ENCODE results near the gene AHCY.
"Not testable (repeated sequence)": the region's sequence is repeated elsewhere in the genome, so short reads cannot be mapped to it uniquely, and the experiment has no call there.

AHCY gene

DNA sequence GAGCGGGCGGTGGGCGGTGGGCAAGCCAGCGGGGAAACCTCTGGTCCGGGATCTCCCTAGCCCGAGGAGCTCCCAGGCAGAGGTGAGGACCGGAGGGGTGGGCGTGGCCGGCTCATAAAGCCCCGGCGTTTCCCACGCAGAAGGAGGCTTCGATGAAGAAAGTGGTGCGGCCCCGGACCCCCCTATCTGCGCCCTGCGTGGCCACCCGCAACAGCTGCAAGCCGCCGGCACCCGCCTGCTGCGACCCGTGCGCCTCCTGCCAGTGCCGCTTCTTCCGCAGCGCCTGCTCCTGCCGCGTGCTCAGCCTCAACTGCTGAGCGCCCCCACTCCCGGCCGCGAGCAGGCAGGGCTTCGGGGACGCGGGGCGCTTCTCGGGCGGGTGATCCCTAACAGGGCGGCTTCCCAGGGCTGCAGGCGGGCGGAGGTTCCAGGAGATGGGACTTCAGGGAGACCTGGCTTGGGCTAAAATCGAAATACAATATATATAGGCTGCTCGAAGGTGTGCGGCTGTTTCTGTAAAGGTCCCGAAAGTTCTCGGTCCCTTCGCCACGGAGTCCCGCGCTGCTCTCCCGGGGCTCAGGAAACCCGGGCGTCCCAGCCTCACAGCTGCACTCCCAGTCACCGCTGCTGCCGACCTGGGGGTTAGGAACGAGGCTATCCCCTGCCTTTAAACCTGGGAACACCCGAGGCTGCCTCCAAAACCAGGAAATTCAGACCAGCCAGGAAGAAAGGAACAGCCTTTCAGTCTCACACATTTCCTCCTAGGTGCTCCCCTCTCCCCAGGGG is 34.1 kb downstream of the AHCY start:
- H3K4me2 ChIP-seq (ENCODE audit: low read length): no peak overlapping the region
- H2AFZ ChIP-seq (ENCODE audit: low read depth, low read length): no peak overlapping the region
- H3K36me3 ChIP-seq (replicated peaks; ENCODE audit: low read depth, low read length): peaks cover 24% of the 10 kb centered on the region
- TF ChIP-seq, protein P1, sequence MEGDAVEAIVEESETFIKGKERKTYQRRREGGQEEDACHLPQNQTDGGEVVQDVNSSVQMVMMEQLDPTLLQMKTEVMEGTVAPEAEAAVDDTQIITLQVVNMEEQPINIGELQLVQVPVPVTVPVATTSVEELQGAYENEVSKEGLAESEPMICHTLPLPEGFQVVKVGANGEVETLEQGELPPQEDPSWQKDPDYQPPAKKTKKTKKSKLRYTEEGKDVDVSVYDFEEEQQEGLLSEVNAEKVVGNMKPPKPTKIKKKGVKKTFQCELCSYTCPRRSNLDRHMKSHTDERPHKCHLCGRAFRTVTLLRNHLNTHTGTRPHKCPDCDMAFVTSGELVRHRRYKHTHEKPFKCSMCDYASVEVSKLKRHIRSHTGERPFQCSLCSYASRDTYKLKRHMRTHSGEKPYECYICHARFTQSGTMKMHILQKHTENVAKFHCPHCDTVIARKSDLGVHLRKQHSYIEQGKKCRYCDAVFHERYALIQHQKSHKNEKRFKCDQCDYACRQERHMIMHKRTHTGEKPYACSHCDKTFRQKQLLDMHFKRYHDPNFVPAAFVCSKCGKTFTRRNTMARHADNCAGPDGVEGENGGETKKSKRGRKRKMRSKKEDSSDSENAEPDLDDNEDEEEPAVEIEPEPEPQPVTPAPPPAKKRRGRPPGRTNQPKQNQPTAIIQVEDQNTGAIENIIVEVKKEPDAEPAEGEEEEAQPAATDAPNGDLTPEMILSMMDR (IDR thresholded peaks at IDR 0.05; ENCODE audit: low read depth, low read length): no peak
- TF ChIP-seq EZH2phosphoT487 (IDR thresholded peaks at IDR 0.05; ENCODE audit: low read depth): no peak
- H3K27ac ChIP-seq (ENCODE audit: low read length): no peak overlapping the region
- no peaks in the 10 kb centered on the region for H3K9me3 ChIP-seq (ENCODE audit: insufficient read depth, low read length)
- H3K79me2 ChIP-seq (ENCODE audit: low read length): no peaks in the 10 kb centered on the region
- H3K4me3 ChIP-seq (ENCODE audit: low read length): no peak overlapping the region
- H3K9ac ChIP-seq (ENCODE audit: low read length): no peak overlapping the region
- H3K27me3 ChIP-seq (ENCODE audit: low read depth, low read length): no peaks in the 10 kb centered on the region
- H4K20me1 ChIP-seq (ENCODE audit: insufficient read depth, low read length): no peaks in the 10 kb centered on the region
- H3K4me1 ChIP-seq (ENCODE audit: low read length): peaks cover 18% of the 10 kb centered on the region

- H3K9me3 ChIP-seq (ENCODE audit: insufficient read depth, low read length): no peaks in the 10 kb centered on the region
- no peak overlapping the region for H2AFZ ChIP-seq (ENCODE audit: low read depth, low read length)
- H3K4me2 ChIP-seq (ENCODE audit: low read length): no peak overlapping the region
- H3K4me3 ChIP-seq (ENCODE audit: low read length): no peak overlapping the region
- no peak for TF ChIP-seq EZH2phosphoT487 (IDR thresholded peaks at IDR 0.05; ENCODE audit: low read depth)
- TF ChIP-seq, protein P1 (IDR thresholded peaks at IDR 0.05; ENCODE audit: low read depth, low read length): no peak
- no peak overlapping the region for H3K27ac ChIP-seq (ENCODE audit: low read length)
- no peaks in the 10 kb centered on the region for H4K20me1 ChIP-seq (ENCODE audit: insufficient read depth, low read length)
- no peaks in the 10 kb centered on the region for H3K79me2 ChIP-seq (ENCODE audit: low read length)
- H3K9ac ChIP-seq (ENCODE audit: low read length): no peak overlapping the region
- H3K27me3 ChIP-seq (ENCODE audit: low read depth, low read length): no peaks in the 10 kb centered on the region
- peaks cover 16% of the 10 kb centered on the region for H3K36me3 ChIP-seq (replicated peaks; ENCODE audit: low read depth, low read length)
- H3K4me1 ChIP-seq (ENCODE audit: low read length): peaks cover 18% of the 10 kb centered on the region
Observed at GRCh38 chr20:34268145-34268544, 35.0 kb downstream of the AHCY start.

DNA sequence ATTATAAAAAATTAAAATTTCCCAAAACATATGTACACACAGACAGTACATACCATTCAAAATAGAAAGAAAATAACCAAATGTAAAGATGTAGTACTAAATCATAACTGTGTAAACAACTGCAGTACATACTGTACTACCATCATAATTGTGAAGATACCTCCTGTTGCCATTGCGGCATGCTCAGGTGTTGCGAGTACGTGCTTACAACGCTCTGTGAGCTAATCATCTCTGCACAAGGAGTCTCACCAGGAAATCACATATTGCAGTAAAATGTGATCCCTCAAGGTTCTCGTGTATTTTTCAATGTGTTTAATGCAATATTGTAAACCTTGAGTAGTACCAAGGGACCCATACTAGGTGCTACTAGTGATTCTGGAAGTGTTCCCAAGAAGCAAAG is 39.0 kb downstream of the AHCY start:
- Histone ChIP-seq H3K27ac (ENCODE audit: low read length) (no peak overlapping the region), H3K36me3 (replicated peaks; ENCODE audit: low read depth, low read length) (peaks cover 9% of the 10 kb centered on the region), H3K27me3 (ENCODE audit: low read depth, low read length) (no peaks in the 10 kb centered on the region), H3K79me2 (ENCODE audit: low read length) (no peaks in the 10 kb centered on the region), H3K4me2 (ENCODE audit: low read length) (no peak overlapping the region), H3K4me1 (ENCODE audit: low read length) (no peaks in the 10 kb centered on the region), H2AFZ (ENCODE audit: low read depth, low read length) (no peak overlapping the region), H3K9ac (ENCODE audit: low read length) (no peak overlapping the region), H3K4me3 (ENCODE audit: low read length) (no peak overlapping the region), H4K20me1 (ENCODE audit: insufficient read depth, low read length) (no peaks in the 10 kb centered on the region), H3K9me3 (ENCODE audit: insufficient read depth, low read length) (no peaks in the 10 kb centered on the region)
- TF ChIP-seq, protein P1 (IDR thresholded peaks at IDR 0.05; ENCODE audit: low read depth, low read length): no peak
- TF ChIP-seq EZH2phosphoT487 (IDR thresholded peaks at IDR 0.05; ENCODE audit: low read depth): no peak

- H3K27me3 ChIP-seq (ENCODE audit: low read depth, low read length); H3K9me3 ChIP-seq (ENCODE audit: insufficient read depth, low read length); H3K9ac ChIP-seq (ENCODE audit: low read length); H3K36me3 ChIP-seq (replicated peaks; ENCODE audit: low read depth, low read length); H3K4me3 ChIP-seq (ENCODE audit: low read length); H3K79me2 ChIP-seq (ENCODE audit: low read length); H3K27ac ChIP-seq (ENCODE audit: low read length); H3K4me1 ChIP-seq (ENCODE audit: low read length); H4K20me1 ChIP-seq (ENCODE audit: insufficient read depth, low read length); H2AFZ ChIP-seq (ENCODE audit: low read depth, low read length); H3K4me2 ChIP-seq (ENCODE audit: low read length): not testable (repeated sequence)
Observed at GRCh38 chr20:34263468-34263867, 39.7 kb downstream of the AHCY start.
